Hematopoietic multipotent progenitor cell treated with erythropoietin and hydrocortisone succinate and interleukin-3 and kit ligand, for 6 days (in vitro differentiated cells): ENCODE measurements around the gene CCDC57.
A peak's percentile ranks its signal among the peaks of the same experiment; 100 is the strongest.
"Not testable (repeated sequence)": the region's sequence is repeated elsewhere in the genome, so short reads cannot be mapped to it uniquely, and the experiment has no call there.

ENCODE experiments used
- DNase-seq: peaks from one replicate; pipeline ENCODE4 v3.0.0-alpha.2; 2015

Gene CCDC57

GRCh38 chr17:82151106-82151957 lies 61.3 kb downstream of the CCDC57 start:
- no peak for DNase-seq

- no peak for DNase-seq
Measured at GRCh38 chr17:82149401-82150099, 63.1 kb downstream of the CCDC57 start.

- DNase-seq, result no peak
Measured at GRCh38 chr17:82148997-82149396, 63.6 kb downstream of the CCDC57 start.

- DNase-seq, result no peak
Measured at GRCh38 chr17:82148011-82148410, 64.6 kb downstream of the CCDC57 start.

GRCh38 chr17:82146663-82147654 lies 65.7 kb downstream of the CCDC57 start:
- DNase-seq, result no peak

GRCh38 chr17:82145550-82146155 lies 67.0 kb downstream of the CCDC57 start:
- no peak for DNase-seq

GRCh38 chr17:82143333-82143732 lies 69.3 kb downstream of the CCDC57 start:
- DNase-seq, result no peak

GRCh38 chr17:82139961-82140360 lies 72.7 kb downstream of the CCDC57 start:
- not testable (repeated sequence) for DNase-seq

- DNase-seq, result no peak
Measured at GRCh38 chr17:82138511-82138992, 74.1 kb downstream of the CCDC57 start.

GRCh38 chr17:82134101-82134500 lies 78.5 kb downstream of the CCDC57 start:
- DNase-seq, result no peak

GRCh38 chr17:82133166-82133953 lies 79.3 kb downstream of the CCDC57 start:
- not testable (repeated sequence) for DNase-seq

GRCh38 chr17:82129095-82129494 lies 83.5 kb downstream of the CCDC57 start:
- no peak for DNase-seq

- no peak for DNase-seq
Measured at GRCh38 chr17:82128287-82128686, 84.4 kb downstream of the CCDC57 start.

GRCh38 chr17:82127704-82128103 lies 84.9 kb downstream of the CCDC57 start:
- DNase-seq, result no peak

GRCh38 chr17:82127315-82127595 lies 85.4 kb downstream of the CCDC57 start:
- DNase-seq, result no peak

- DNase-seq, result no peak
Measured at GRCh38 chr17:82126556-82127314, 85.9 kb downstream of the CCDC57 start.

GRCh38 chr17:82124101-82124500 lies 88.5 kb downstream of the CCDC57 start:
- DNase-seq, result no peak

GRCh38 chr17:82121660-82122629 lies 90.7 kb downstream of the CCDC57 start:
- DNase-seq, result peak; percentile 37

GRCh38 chr17:82121246-82121645 lies 91.4 kb downstream of the CCDC57 start:
- no peak for DNase-seq

- DNase-seq, result peak; percentile 66
Measured at GRCh38 chr17:82120148-82120547, 92.5 kb downstream of the CCDC57 start.
